Mucosa of rectum (tissue), 2 donors: ENCODE results near the gene ATP2B2.
"Not testable (repeated sequence)": the region's sequence is repeated elsewhere in the genome, so short reads cannot be mapped to it uniquely, and the experiment has no call there.

Experiments used
- H3K27ac ChIP-seq, 2 donors: one replicate each; pipeline ENCODE4 v1.7.0; 2013; ENCODE audit warnings: inconsistent platforms in 2 of 2, low read depth in 2 of 2, low read length in 2 of 2
- H3K27me3 ChIP-seq, 2 donors: one replicate each; pipeline ENCODE4 v1.7.0; 2013; ENCODE audit warnings: low read length in 2 of 2; ENCODE audit not compliant: control insufficient read depth in 2 of 2, insufficient read depth in 2 of 2
- H3K36me3 ChIP-seq, 2 donors: one replicate each; pipeline ENCODE4 v1.7.0; 2013; ENCODE audit warnings: low read length in 2 of 2; ENCODE audit not compliant: control insufficient read depth in 2 of 2, insufficient read depth in 2 of 2
- H3K4me1 ChIP-seq, 2 donors: one replicate each; pipeline ENCODE4 v1.7.0; 2013; ENCODE audit warnings: low read length in 2 of 2, mild to moderate bottlenecking in 1 of 2; ENCODE audit not compliant: control insufficient read depth in 2 of 2, insufficient read depth in 2 of 2
- H3K4me3 ChIP-seq, 2 donors: one replicate each; pipeline ENCODE4 v1.7.0; 2013; ENCODE audit warnings: low read length in 2 of 2
- H3K9ac ChIP-seq, 2 donors: one replicate each; pipeline ENCODE4 v1.7.0; 2013; ENCODE audit warnings: low read length in 2 of 2, low read depth in 1 of 2, mild to moderate bottlenecking in 1 of 2
- H3K9me3 ChIP-seq, 2 donors: one replicate each; pipeline ENCODE4 v1.7.0; 2013; ENCODE audit warnings: low read length in 2 of 2; ENCODE audit not compliant: control insufficient read depth in 2 of 2
- donor health status: healthy.
- donor health status: Normal muscosa, but diverticular disease.

Gene ATP2B2

GRCh38 chr3:10384541-10385360 lies 120.6 kb downstream of the ATP2B2 start:
- no peaks in the 10 kb centered on the region for H3K9me3 ChIP-seq
- H3K27me3 ChIP-seq, result no peaks in the 10 kb centered on the region
- no peak overlapping the region for H3K4me3 ChIP-seq
- no peak overlapping the region for H3K9ac ChIP-seq
- no peaks in the 10 kb centered on the region for H3K36me3 ChIP-seq
- no peaks in the 10 kb centered on the region for H3K4me1 ChIP-seq
- no peak overlapping the region for H3K27ac ChIP-seq

GRCh38 chr3:10383850-10384248 lies 121.5 kb downstream of the ATP2B2 start:
- Histone ChIP-seq H3K9me3 (no peaks in the 10 kb centered on the region), H3K4me1 (no peaks in the 10 kb centered on the region), H3K9ac (no peak overlapping the region), H3K4me3 (no peak overlapping the region), H3K27me3 (no peaks in the 10 kb centered on the region), H3K27ac (no peak overlapping the region), H3K36me3 (no peaks in the 10 kb centered on the region)

- H3K27me3 ChIP-seq, result no peaks in the 10 kb centered on the region
- no peak overlapping the region for H3K27ac ChIP-seq
- H3K4me1 ChIP-seq, result no peaks in the 10 kb centered on the region
- no peak overlapping the region for H3K9ac ChIP-seq
- H3K36me3 ChIP-seq, result no peaks in the 10 kb centered on the region
- H3K4me3 ChIP-seq, result no peak overlapping the region
- H3K9me3 ChIP-seq, result no peaks in the 10 kb centered on the region
Observed at GRCh38 chr3:10382892-10383849, 122.2 kb downstream of the ATP2B2 start.

- H3K9me3 ChIP-seq, H3K4me3 ChIP-seq, H3K4me1 ChIP-seq, H3K27ac ChIP-seq, H3K36me3 ChIP-seq, H3K9ac ChIP-seq, H3K27me3 ChIP-seq: not testable (repeated sequence)
Observed at GRCh38 chr3:10382445-10382844, 122.9 kb downstream of the ATP2B2 start.

- Histone ChIP-seq H3K9me3 (no peaks in the 10 kb centered on the region), H3K9ac (no peak overlapping the region), H3K27me3 (no peaks in the 10 kb centered on the region), H3K36me3 (no peaks in the 10 kb centered on the region), H3K27ac (no peak overlapping the region), H3K4me1 (no peaks in the 10 kb centered on the region), H3K4me3 (no peak overlapping the region)
Observed at GRCh38 chr3:10381336-10381735, 124.0 kb downstream of the ATP2B2 start.

GRCh38 chr3:10380906-10381305 lies 124.5 kb downstream of the ATP2B2 start:
- Histone ChIP-seq H3K9ac (no peak overlapping the region), H3K4me3 (no peak overlapping the region), H3K27ac (no peak overlapping the region), H3K4me1 (no peaks in the 10 kb centered on the region), H3K9me3 (no peaks in the 10 kb centered on the region), H3K36me3 (no peaks in the 10 kb centered on the region), H3K27me3 (no peaks in the 10 kb centered on the region)

- H3K9me3 ChIP-seq, result no peaks in the 10 kb centered on the region
- no peak overlapping the region for H3K9ac ChIP-seq
- H3K4me3 ChIP-seq, result no peak overlapping the region
- no peak overlapping the region for H3K27ac ChIP-seq
- no peaks in the 10 kb centered on the region for H3K27me3 ChIP-seq
- no peaks in the 10 kb centered on the region for H3K36me3 ChIP-seq
- no peaks in the 10 kb centered on the region for H3K4me1 ChIP-seq
Observed at GRCh38 chr3:10379961-10380360, 125.4 kb downstream of the ATP2B2 start.

GRCh38 chr3:10379161-10379560 lies 126.2 kb downstream of the ATP2B2 start:
- Histone ChIP-seq H3K36me3 (no peaks in the 10 kb centered on the region), H3K4me1 (no peaks in the 10 kb centered on the region), H3K27ac (no peak overlapping the region), H3K4me3 (no peak overlapping the region), H3K27me3 (no peaks in the 10 kb centered on the region), H3K9me3 (no peaks in the 10 kb centered on the region), H3K9ac (no peak overlapping the region)

GRCh38 chr3:10378742-10379141 lies 126.6 kb downstream of the ATP2B2 start:
- Histone ChIP-seq H3K27ac (no peak overlapping the region), H3K4me1 (no peaks in the 10 kb centered on the region), H3K9me3 (no peaks in the 10 kb centered on the region)

GRCh38 chr3:10378246-10378645 lies 127.1 kb downstream of the ATP2B2 start:
- H3K4me3 ChIP-seq, result no peak overlapping the region
- H3K9ac ChIP-seq, result no peak overlapping the region
- H3K36me3 ChIP-seq, result no peaks in the 10 kb centered on the region
- H3K27ac ChIP-seq, result no peak overlapping the region
- no peaks in the 10 kb centered on the region for H3K4me1 ChIP-seq
- H3K27me3 ChIP-seq, result no peaks in the 10 kb centered on the region
- H3K9me3 ChIP-seq, result no peaks in the 10 kb centered on the region

More at GRCh38 chr3:10378742-10379141, 126.6 kb downstream of the ATP2B2 start:
- H3K27me3 ChIP-seq, result no peaks in the 10 kb centered on the region
- H3K36me3 ChIP-seq, result no peaks in the 10 kb centered on the region
- H3K9ac ChIP-seq, result no peak overlapping the region
- no peak overlapping the region for H3K4me3 ChIP-seq
